PFSK-1 (cell line): Measurements from ENCODE around the gene KIF1B.

Source experiments
- FOXP2 ChIP-seq: optimal IDR thresholded peaks from 2 replicates; pipeline ENCODE3; 2011; ENCODE audit warnings: borderline replicate concordance, control low read depth, inconsistent platforms; ENCODE audit not compliant: insufficient read depth; ENCODE audit errors: extremely low read length, extremely low read depth
- POLR2AphosphoS5 ChIP-seq: IDR thresholded peaks from 2 replicates; pipeline ENCODE4 v1.6.1; 2012; ENCODE audit warnings: low read depth, mild to moderate bottlenecking, control low read depth, low read length, moderate library complexity
- REST ChIP-seq, 2 experiments: IDR thresholded peaks; 2 replicates each; pipeline versions ENCODE4 v1.6.1 to v1.8.0; 2011 to 2012; ENCODE audit warnings: low read depth in 2 of 2, low read length in 2 of 2, control low read depth in 1 of 2, inconsistent platforms in 1 of 2, mild to moderate bottlenecking in 1 of 2, moderate library complexity in 1 of 2; ENCODE audit not compliant: insufficient read depth in 1 of 2
- SIN3A ChIP-seq: IDR thresholded peaks from 2 replicates; pipeline ENCODE4 v1.6.1; 2012; ENCODE audit warnings: mild to moderate bottlenecking, low read length, moderate library complexity, borderline replicate concordance; ENCODE audit not compliant: insufficient read depth
- TAF1 ChIP-seq: IDR thresholded peaks from 2 replicates; pipeline ENCODE4 v1.6.1; 2012; ENCODE audit warnings: low read length, control low read depth, borderline replicate concordance; ENCODE audit not compliant: insufficient read depth

Gene KIF1B

GRCh38 chr1:10353282-10353681 is 142.9 kb downstream of the KIF1B start:
- no peak for TF ChIP-seq TAF1
- no peak for TF ChIP-seq REST (IDR thresholded peaks at IDR 0.05; ENCODE audit: insufficient read depth in 1 of 2, low read depth in 2 of 2, low read length in 2 of 2)
- TF ChIP-seq SIN3A, result no peak
- no peak for TF ChIP-seq POLR2AphosphoS5
- no peak for TF ChIP-seq FOXP2

GRCh38 chr1:10353693-10354092 is 143.3 kb downstream of the KIF1B start:
- no peak for TF ChIP-seq SIN3A
- TF ChIP-seq POLR2AphosphoS5, result no peak
- no peak for TF ChIP-seq TAF1
- no peak for TF ChIP-seq FOXP2
- no peak for TF ChIP-seq REST (IDR thresholded peaks at IDR 0.05; ENCODE audit: insufficient read depth in 1 of 2, low read depth in 2 of 2, low read length in 2 of 2)

GRCh38 chr1:10360045-10360444 is 149.7 kb downstream of the KIF1B start:
- TF ChIP-seq SIN3A (no peak), POLR2AphosphoS5 (no peak), FOXP2 (no peak), REST (IDR thresholded peaks at IDR 0.05; ENCODE audit: insufficient read depth in 1 of 2, low read depth in 2 of 2, low read length in 2 of 2) (no peak), TAF1 (no peak)

- TF ChIP-seq SIN3A (no peak), REST (IDR thresholded peaks at IDR 0.05; ENCODE audit: insufficient read depth in 1 of 2, low read depth in 2 of 2, low read length in 2 of 2) (no peak), POLR2AphosphoS5 (no peak), TAF1 (no peak), FOXP2 (no peak)
These were observed 151.1 kb downstream of the KIF1B start for GRCh38 chr1:10361515-10361914.

GRCh38 chr1:10368194-10368593 is 157.8 kb downstream of the KIF1B start:
- TF ChIP-seq SIN3A (no peak), POLR2AphosphoS5 (no peak), REST (IDR thresholded peaks at IDR 0.05; ENCODE audit: insufficient read depth in 1 of 2, low read depth in 2 of 2, low read length in 2 of 2) (no peak), FOXP2 (no peak), TAF1 (no peak)
